GM23248 (cell line): ENCODE measurements around the gene DOC2A.

Experiments used
- EZH2 ChIP-seq: fragments of 200-600 bp; sonication (generic); IDR thresholded peaks from 2 replicates; pipeline ENCODE4 v1.6.1; 2018; ENCODE audit warnings: antibody characterized with exemption, mild to moderate bottlenecking; ENCODE audit not compliant: insufficient read depth, poor library complexity, severe bottlenecking
- EZH2phosphoT487 ChIP-seq: fragments of 200-600 bp; sonication (generic); IDR thresholded peaks from 2 replicates; pipeline ENCODE4 v1.6.1; 2018; ENCODE audit warnings: antibody characterized with exemption, moderate library complexity, mild to moderate bottlenecking, low read depth; ENCODE audit not compliant: insufficient read depth

DNA sequence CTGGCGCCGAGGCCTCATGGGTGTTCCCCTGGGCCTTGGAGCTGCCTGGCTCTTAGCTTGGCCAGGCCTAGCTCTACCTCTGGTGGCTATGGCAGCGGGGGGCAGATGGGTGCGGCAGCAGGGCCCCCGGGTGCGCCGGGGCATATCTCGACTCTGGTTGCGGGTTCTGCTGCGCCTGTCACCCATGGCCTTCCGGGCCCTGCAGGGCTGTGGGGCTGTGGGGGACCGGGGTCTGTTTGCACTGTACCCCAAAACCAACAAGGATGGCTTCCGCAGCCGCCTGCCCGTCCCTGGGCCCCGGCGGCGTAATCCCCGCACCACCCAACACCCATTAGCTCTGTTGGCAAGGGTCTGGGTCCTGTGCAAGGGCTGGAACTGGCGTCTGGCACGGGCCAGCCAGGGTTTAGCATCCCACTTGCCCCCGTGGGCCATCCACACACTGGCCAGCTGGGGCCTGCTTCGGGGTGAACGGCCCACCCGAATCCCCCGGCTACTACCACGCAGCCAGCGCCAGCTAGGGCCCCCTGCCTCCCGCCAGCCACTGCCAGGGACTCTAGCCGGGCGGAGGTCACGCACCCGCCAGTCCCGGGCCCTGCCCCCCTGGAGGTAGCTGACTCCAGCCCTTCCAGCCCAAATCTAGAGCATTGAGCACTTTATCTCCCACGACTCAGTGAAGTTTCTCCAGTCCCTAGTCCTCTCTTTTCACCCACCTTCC, 23.3 kb downstream of the DOC2A start:
- TF ChIP-seq EZH2 (no peak), EZH2phosphoT487 (no peak)
